A673 (cell line): ENCODE measurements around the gene TMEM179. TPM values are rescaled to one million over a fixed set of nuclear protein-coding genes. Genes with fewer than 3 reads are reported as not detected.

ENCODE experiments used
- BruUV-seq: library from RNA; stranded (reverse); fragments of 400-500 nt; replicated peaks from 2 replicates; lab custom pipeline; 2021; lab: Mats Ljungman, UMichigan
- CTCF ChIA-PET: fragments of 300-600 bp; sonication (Branson Sonifier 250); formaldehyde crosslinking; loops from one replicate; lab custom pipeline; 2022; ENCODE audit warnings: antibody characterized with exemption; lab: Charles Lee
- POLR2A ChIA-PET: fragments of 300-600 bp; sonication (Branson Sonifier 250); formaldehyde crosslinking; loops from one replicate; lab custom pipeline; 2022; ENCODE audit warnings: antibody characterized with exemption; ENCODE audit not compliant: low non-redundant PET; lab: Charles Lee
- DNase-seq: peaks from one replicate; pipeline ENCODE4 v3.0.0-alpha.2; 2015; ENCODE audit warnings: low spot score
- H3K27ac ChIP-seq: fragments of 200-600 bp; sonication (generic); 2 replicates; pipeline ENCODE4 v1.5.1; 2016; ENCODE audit warnings: mixed run types, low read depth, mild to moderate bottlenecking, mixed read lengths, antibody characterized with exemption, low read length; ENCODE audit not compliant: poor library complexity, severe bottlenecking
- H3K27me3 ChIP-seq: fragments of 200-600 bp; sonication (generic); replicated peaks from 2 replicates; pipeline ENCODE4 v1.6.1; 2017; ENCODE audit warnings: mixed run types, low read depth, mild to moderate bottlenecking, mixed read lengths, antibody characterized with exemption, low read length; ENCODE audit not compliant: insufficient read depth, poor library complexity
- H3K36me3 ChIP-seq: fragments of 200-600 bp; sonication (generic); 2 replicates; pipeline ENCODE4 v1.6.1; 2016; ENCODE audit warnings: mixed run types, mild to moderate bottlenecking, mixed read lengths, antibody characterized with exemption, low read length; ENCODE audit not compliant: insufficient read depth, poor library complexity, severe bottlenecking
- H3K4me1 ChIP-seq: fragments of 200-600 bp; sonication (generic); 2 replicates; pipeline ENCODE4 v1.6.1; 2017; ENCODE audit warnings: mixed run types, mild to moderate bottlenecking, mixed read lengths, antibody characterized with exemption, low read length; ENCODE audit not compliant: insufficient read depth, poor library complexity, severe bottlenecking
- H3K4me3 ChIP-seq: fragments of 200-600 bp; sonication (generic); 2 replicates; pipeline ENCODE4 v1.5.1; 2016; ENCODE audit warnings: low read depth, mixed run types, mild to moderate bottlenecking, mixed read lengths, low read length; ENCODE audit not compliant: poor library complexity, severe bottlenecking
- H3K9me3 ChIP-seq: fragments of 200-600 bp; sonication (generic); 2 replicates; pipeline ENCODE4 v1.6.1; 2016; ENCODE audit warnings: mixed run types, low read depth, mild to moderate bottlenecking, mixed read lengths, antibody characterized with exemption, low read length; ENCODE audit not compliant: poor library complexity, severe bottlenecking
- EZH2 ChIP-seq: fragments of 200-600 bp; sonication (generic); IDR thresholded peaks from 2 replicates; pipeline ENCODE4 v1.6.1; 2017; ENCODE audit warnings: borderline replicate concordance, low read depth, mild to moderate bottlenecking, mixed read lengths, antibody characterized with exemption, low read length; ENCODE audit not compliant: poor library complexity, severe bottlenecking
- intact Hi-C: fragments of 100-400 bp; cut with micrococcal nuclease; formaldehyde crosslinking; loops from one replicate; pipeline ENCODE4 v1.10.0; 2022; ENCODE audit not compliant: unreplicated experiment
- total RNA-seq: library from RNA; stranded (reverse); gene quantifications from 2 replicates; pipeline ENCODE4 v1.2.3, GENCODE V29; 2021
- TF ChIP-seq, protein P1 (sequence below): fragments of 300-800, 200-600 bp; sonication (generic); conservative IDR thresholded peaks from 2 replicates; pipeline ENCODE4 v1.5.1; 2017; ENCODE audit warnings: low read depth, mild to moderate bottlenecking, antibody characterized with exemption, low read length, moderate library complexity, mixed read lengths

TMEM179 gene
- total RNA-seq, 1 experiment from 2014 or later = 0.58 TPM

DNA sequence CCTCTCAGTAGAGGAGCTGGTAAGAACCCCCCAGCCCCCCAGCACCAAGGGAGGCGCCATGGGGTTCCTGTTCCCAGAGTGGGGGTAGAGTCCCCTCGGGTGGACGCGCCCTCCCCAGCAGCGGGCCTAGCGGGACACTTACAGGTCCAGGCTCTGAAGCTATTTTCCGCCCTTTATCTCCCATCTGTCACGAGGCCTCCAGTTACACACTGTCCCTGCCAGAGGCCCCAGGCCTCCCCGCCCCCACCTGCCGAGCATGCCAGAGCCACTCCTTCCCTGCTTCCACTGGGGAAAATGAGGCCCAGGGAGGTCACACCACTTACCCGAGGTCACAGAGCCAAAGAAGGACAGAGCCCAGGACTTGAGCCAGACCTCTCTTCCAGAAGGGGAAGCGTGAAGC, 21.9 kb downstream of the TMEM179 start:
- ChIA-PET CTCF (no interaction called here), POLR2A (no interaction called here)
- BruUV-seq = no TSS peak
- no peak overlapping the region for H3K27ac ChIP-seq
- no peaks in the 10 kb centered on the region for H3K36me3 ChIP-seq
- no peak overlapping the region for H3K4me3 ChIP-seq
- no peaks in the 10 kb centered on the region for H3K27me3 ChIP-seq
- no peaks in the 10 kb centered on the region for H3K4me1 ChIP-seq
- H3K9me3 ChIP-seq = no peaks in the 10 kb centered on the region
- DNase-seq = no peak
- intact Hi-C loops = no loop called here
- TF ChIP-seq EZH2 = no peak
- TF ChIP-seq, protein P1, sequence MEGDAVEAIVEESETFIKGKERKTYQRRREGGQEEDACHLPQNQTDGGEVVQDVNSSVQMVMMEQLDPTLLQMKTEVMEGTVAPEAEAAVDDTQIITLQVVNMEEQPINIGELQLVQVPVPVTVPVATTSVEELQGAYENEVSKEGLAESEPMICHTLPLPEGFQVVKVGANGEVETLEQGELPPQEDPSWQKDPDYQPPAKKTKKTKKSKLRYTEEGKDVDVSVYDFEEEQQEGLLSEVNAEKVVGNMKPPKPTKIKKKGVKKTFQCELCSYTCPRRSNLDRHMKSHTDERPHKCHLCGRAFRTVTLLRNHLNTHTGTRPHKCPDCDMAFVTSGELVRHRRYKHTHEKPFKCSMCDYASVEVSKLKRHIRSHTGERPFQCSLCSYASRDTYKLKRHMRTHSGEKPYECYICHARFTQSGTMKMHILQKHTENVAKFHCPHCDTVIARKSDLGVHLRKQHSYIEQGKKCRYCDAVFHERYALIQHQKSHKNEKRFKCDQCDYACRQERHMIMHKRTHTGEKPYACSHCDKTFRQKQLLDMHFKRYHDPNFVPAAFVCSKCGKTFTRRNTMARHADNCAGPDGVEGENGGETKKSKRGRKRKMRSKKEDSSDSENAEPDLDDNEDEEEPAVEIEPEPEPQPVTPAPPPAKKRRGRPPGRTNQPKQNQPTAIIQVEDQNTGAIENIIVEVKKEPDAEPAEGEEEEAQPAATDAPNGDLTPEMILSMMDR = no peak

DNA sequence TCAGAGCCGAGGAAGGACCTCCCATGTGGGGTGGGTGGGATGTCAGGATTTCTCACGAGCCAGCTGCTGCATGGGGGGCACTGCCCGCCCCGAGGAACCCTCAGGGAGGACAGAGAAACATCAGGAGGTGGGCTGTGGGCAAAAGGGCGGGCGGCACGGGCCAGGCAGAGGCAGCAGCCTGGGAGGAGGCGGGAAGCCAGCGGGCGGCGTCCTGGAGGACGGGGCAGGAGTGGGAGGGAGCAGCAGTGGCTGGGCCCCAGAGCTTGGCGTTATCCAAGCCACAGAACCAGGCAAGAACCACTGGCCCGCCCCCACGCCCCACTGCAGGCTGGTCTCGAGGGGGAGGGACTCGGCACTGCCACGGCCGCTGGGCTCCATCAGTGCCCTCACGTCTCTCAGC, 22.6 kb downstream of the TMEM179 start:
- Histone ChIP-seq H3K27me3 (no peaks in the 10 kb centered on the region), H3K4me1 (no peaks in the 10 kb centered on the region), H3K27ac (no peak overlapping the region), H3K9me3 (no peaks in the 10 kb centered on the region), H3K4me3 (no peak overlapping the region), H3K36me3 (no peaks in the 10 kb centered on the region)
- TF ChIP-seq, protein P1 = no peak
- no peak for TF ChIP-seq EZH2
- ChIA-PET CTCF (no interaction called here), POLR2A (no interaction called here)
- DNase-seq = no peak
- intact Hi-C loops = no loop called here
- no TSS peak for BruUV-seq

DNA sequence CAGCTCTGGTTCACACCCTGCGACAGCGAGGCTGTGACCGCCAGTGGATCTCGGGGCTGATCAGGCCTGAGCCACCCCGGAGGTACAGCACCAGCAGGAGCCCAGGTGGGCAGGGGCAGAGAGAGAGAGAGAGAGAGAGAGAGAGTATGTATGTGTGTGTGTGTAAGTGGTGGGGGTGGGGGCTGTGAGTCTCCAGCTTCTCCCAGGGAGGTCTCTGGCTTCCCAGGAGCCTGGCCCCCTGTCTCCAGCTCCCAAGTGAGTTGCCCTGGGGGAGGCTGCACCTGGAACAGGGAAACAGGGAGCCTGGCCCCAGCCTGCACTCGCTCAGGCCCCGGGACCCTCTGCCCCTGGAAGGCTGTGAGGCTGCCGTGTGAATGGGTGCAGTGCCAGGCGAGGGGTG, 23.1 kb downstream of the TMEM179 start:
- Histone ChIP-seq H3K9me3 (no peaks in the 10 kb centered on the region), H3K4me3 (no peak overlapping the region), H3K36me3 (no peaks in the 10 kb centered on the region), H3K27ac (no peak overlapping the region), H3K27me3 (no peaks in the 10 kb centered on the region), H3K4me1 (no peaks in the 10 kb centered on the region)
- TF ChIP-seq EZH2 = no peak
- TF ChIP-seq, protein P1 = no peak
- intact Hi-C loops = no loop called here
- DNase-seq = no peak
- POLR2A ChIA-PET = no interaction called here
- CTCF ChIA-PET = no interaction called here
- BruUV-seq = no TSS peak
